HepG2 (cell line): ENCODE measurements around the gene ZNHIT1. TPM values are rescaled to one million over a fixed set of nuclear protein-coding genes. Genes with fewer than 3 reads are reported as not detected.
A peak's percentile ranks its signal among the peaks of the same experiment; 100 is the strongest.

Experiments
- AHR ChIP-seq: IDR thresholded peaks from 2 replicates; pipeline ENCODE4 v1.6.1; 2018; ENCODE audit warnings: missing genetic modification reagents, missing compliant biosample characterization
- ETV5 ChIP-seq: IDR thresholded peaks from 2 replicates; pipeline ENCODE4 v1.6.1; 2018; ENCODE audit warnings: missing biosample characterization, missing genetic modification reagents, inconsistent platforms, borderline replicate concordance
- FOXP1 ChIP-seq, 2 experiments: fragments of 450-650 bp in 1 of 2; IDR thresholded peaks; 2 replicates each; pipeline ENCODE4 v1.6.1; 2017 to 2018; ENCODE audit warnings: antibody characterized with exemption in 1 of 2
- HOXA3 ChIP-seq: sonication (generic); formaldehyde crosslinking; IDR thresholded peaks from 2 replicates; pipeline ENCODE4 v1.5.0; 2020; ENCODE audit warnings: missing genetic modification reagents
- KDM1A ChIP-seq: IDR thresholded peaks from 2 replicates; pipeline ENCODE4 v1.6.1; 2016; ENCODE audit warnings: missing compliant biosample characterization
- KLF12 ChIP-seq: sonication (generic); formaldehyde crosslinking; IDR thresholded peaks from 2 replicates; pipeline ENCODE4 v1.4.0; 2020; ENCODE audit warnings: missing genetic modification reagents, borderline replicate concordance
- POGK ChIP-seq: sonication (generic); formaldehyde crosslinking; conservative IDR thresholded peaks from 2 replicates; pipeline ENCODE4 v1.8.0; 2022; ENCODE audit warnings: mild to moderate bottlenecking, moderate library complexity, missing genetic modification reagents
- POGZ ChIP-seq: sonication (generic); formaldehyde crosslinking; IDR thresholded peaks from 2 replicates; pipeline ENCODE4 v1.4.0; 2020; ENCODE audit warnings: mild to moderate bottlenecking, missing genetic modification reagents
- POLR2G ChIP-seq: fragments of 200-400 bp; formaldehyde crosslinking; IDR thresholded peaks from 2 replicates; pipeline ENCODE4 v1.6.1; 2018; ENCODE audit warnings: mild to moderate bottlenecking, low read depth, low read length, moderate library complexity
- SALL2 ChIP-seq: sonication (generic); formaldehyde crosslinking; IDR thresholded peaks from 2 replicates; pipeline ENCODE4 v1.8.1; 2023; ENCODE audit warnings: mild to moderate bottlenecking, missing genetic modification reagents, inconsistent platforms
- SMC3 ChIP-seq: IDR thresholded peaks from 2 replicates; pipeline ENCODE4 v1.6.1; 2011; ENCODE audit warnings: low read length, improper control_type of control experiment
- SRSF1 ChIP-seq: fragments of 200-400 bp; formaldehyde crosslinking; optimal IDR thresholded peaks from 2 replicates; pipeline ENCODE3; 2017; ENCODE audit warnings: mild to moderate bottlenecking, low read depth, low read length, moderate library complexity
- ZBTB3 ChIP-seq: sonication (generic); formaldehyde crosslinking; IDR thresholded peaks from 2 replicates; pipeline ENCODE4 v1.4.0; 2020; ENCODE audit warnings: low read depth, mild to moderate bottlenecking, moderate library complexity, missing genetic modification reagents, borderline replicate concordance
- ZNF567 ChIP-seq: sonication (generic); formaldehyde crosslinking; IDR thresholded peaks from 2 replicates; pipeline ENCODE4 v1.8.1; 2023; ENCODE audit warnings: mild to moderate bottlenecking, missing genetic modification reagents, borderline replicate concordance
- ZNF678 ChIP-seq: sonication (generic); formaldehyde crosslinking; IDR thresholded peaks from 2 replicates; pipeline ENCODE4 v1.4.0; 2020; ENCODE audit warnings: mild to moderate bottlenecking, missing genetic modification reagents
- ZNF766 ChIP-seq: sonication (generic); formaldehyde crosslinking; IDR thresholded peaks from 2 replicates; pipeline ENCODE4 v1.5.0; 2020; ENCODE audit warnings: missing genetic modification reagents, borderline replicate concordance
- ZNF772 ChIP-seq: sonication (generic); formaldehyde crosslinking; IDR thresholded peaks from 2 replicates; pipeline ENCODE4 v1.5.0; 2020; ENCODE audit warnings: mild to moderate bottlenecking, missing genetic modification reagents
- ZNF780A ChIP-seq: sonication (generic); formaldehyde crosslinking; IDR thresholded peaks from 2 replicates; pipeline ENCODE4 v1.8.0; 2022; ENCODE audit warnings: mild to moderate bottlenecking, missing genetic modification reagents, moderate library complexity
- ZSCAN9 ChIP-seq: IDR thresholded peaks from 2 replicates; pipeline ENCODE4 v1.6.1; 2016; ENCODE audit warnings: borderline replicate concordance
- polyA plus RNA-seq, 8 experiments: library from polyadenylated mRNA; depleted of rRNA in 3 of 8; stranded (reverse) in 7 of 8; unstranded in 1 of 8; fragments of >200 nt; fragmentation: Illumina TruSeq in 4 of 8; extraction: Trizol in 4 of 8; gene quantifications; 2 replicates each; pipeline versions ENCODE4 v1.2.1 to v1.2.3, GENCODE V29; 2011 to 2016; ENCODE audit warnings: low read depth in 4 of 8, missing spikeins in 1 of 8, mixed read lengths in 1 of 8; ENCODE audit not compliant: insufficient read depth in 1 of 8
- total RNA-seq, 5 experiments: library from RNA; depleted of rRNA; stranded (reverse); fragments of >200 nt; fragmentation: Illumina TruSeq; extraction: Trizol; gene quantifications; 2 replicates each; pipeline ENCODE4 v1.2.3, GENCODE V29; 2016; ENCODE audit warnings: low read depth in 1 of 5
- TF ChIP-seq, protein P1 (sequence below): sonication (generic); formaldehyde crosslinking; IDR thresholded peaks from 2 replicates; pipeline ENCODE4 v1.5.0; 2020; ENCODE audit warnings: missing genetic modification reagents
- TF ChIP-seq, protein P2 (sequence below): IDR thresholded peaks from 2 replicates; pipeline ENCODE4 v1.6.1; 2016; ENCODE audit warnings: missing genetic modification reagents, missing compliant biosample characterization
- TF ChIP-seq, protein P3 (sequence below): sonication (generic); formaldehyde crosslinking; IDR thresholded peaks from 2 replicates; pipeline ENCODE4 v1.8.0; 2022; ENCODE audit warnings: missing genetic modification reagents, mild to moderate bottlenecking, moderate library complexity, borderline replicate concordance
- TF ChIP-seq, protein P4 (sequence below): IDR thresholded peaks from 2 replicates; pipeline ENCODE4 v1.6.1; 2018; ENCODE audit warnings: missing genetic modification reagents, mild to moderate bottlenecking, missing compliant biosample characterization

The ZNHIT1 gene
- total and polyA plus RNA-seq, 2 of the 13 experiments (the other 11 are each of a cell fraction or from before 2014, with no cell fraction given): 32.5 to 64.5 TPM

- peak; percentile 95 for TF ChIP-seq KLF12 (CRISPR knock-in tag)
- TF ChIP-seq SRSF1: peak; percentile 45
- TF ChIP-seq ZNF678 (CRISPR knock-in tag): 0 out of 2 replicates have a peak, but pooled peaks have one; percentile 34
- 0 out of 2 replicates have a peak, but pooled peaks have one; percentile 10 for TF ChIP-seq POGZ
- TF ChIP-seq, protein P1, sequence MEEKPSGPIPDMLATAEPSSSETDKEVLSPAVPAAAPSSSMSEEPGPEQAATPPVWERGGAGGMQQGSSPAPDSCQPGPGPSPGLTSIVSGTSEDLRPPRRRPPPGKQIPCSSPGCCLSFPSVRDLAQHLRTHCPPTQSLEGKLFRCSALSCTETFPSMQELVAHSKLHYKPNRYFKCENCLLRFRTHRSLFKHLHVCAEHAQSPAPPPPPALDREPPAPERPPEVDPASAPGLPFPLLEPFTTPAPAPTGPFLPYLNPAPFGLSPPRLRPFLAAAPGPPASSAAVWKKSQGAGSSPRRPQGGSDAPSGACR (CRISPR knock-in tag): 0 out of 2 replicates have a peak, but pooled peaks have one; percentile 28
- TF ChIP-seq POLR2G: peak; percentile 95
- TF ChIP-seq, protein P2, sequence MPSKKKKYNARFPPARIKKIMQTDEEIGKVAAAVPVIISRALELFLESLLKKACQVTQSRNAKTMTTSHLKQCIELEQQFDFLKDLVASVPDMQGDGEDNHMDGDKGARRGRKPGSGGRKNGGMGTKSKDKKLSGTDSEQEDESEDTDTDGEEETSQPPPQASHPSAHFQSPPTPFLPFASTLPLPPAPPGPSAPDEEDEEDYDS (CRISPR knock-in tag): peak; percentile 89
- peak; percentile 43; the same call in 1 of the 2 replicates for TF ChIP-seq FOXP1 (IDR thresholded peaks at IDR 0.05)
- TF ChIP-seq FOXP1 (CRISPR knock-in tag; IDR thresholded peaks at IDR 0.05): peak; percentile 65
- TF ChIP-seq ZNF780A: 0 out of 2 replicates have a peak, but pooled peaks have one; percentile 53
- 0 out of 2 replicates have a peak, but pooled peaks have one; percentile 16 for TF ChIP-seq SALL2 (CRISPR knock-in tag)
- peak; percentile 78; the same call in 1 of the 2 replicates for TF ChIP-seq POGK (CRISPR knock-in tag)
- TF ChIP-seq, protein P3, sequence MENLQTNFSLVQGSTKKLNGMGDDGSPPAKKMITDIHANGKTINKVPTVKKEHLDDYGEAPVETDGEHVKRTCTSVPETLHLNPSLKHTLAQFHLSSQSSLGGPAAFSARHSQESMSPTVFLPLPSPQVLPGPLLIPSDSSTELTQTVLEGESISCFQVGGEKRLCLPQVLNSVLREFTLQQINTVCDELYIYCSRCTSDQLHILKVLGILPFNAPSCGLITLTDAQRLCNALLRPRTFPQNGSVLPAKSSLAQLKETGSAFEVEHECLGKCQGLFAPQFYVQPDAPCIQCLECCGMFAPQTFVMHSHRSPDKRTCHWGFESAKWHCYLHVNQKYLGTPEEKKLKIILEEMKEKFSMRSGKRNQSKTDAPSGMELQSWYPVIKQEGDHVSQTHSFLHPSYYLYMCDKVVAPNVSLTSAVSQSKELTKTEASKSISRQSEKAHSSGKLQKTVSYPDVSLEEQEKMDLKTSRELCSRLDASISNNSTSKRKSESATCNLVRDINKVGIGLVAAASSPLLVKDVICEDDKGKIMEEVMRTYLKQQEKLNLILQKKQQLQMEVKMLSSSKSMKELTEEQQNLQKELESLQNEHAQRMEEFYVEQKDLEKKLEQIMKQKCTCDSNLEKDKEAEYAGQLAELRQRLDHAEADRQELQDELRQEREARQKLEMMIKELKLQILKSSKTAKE (CRISPR knock-in tag): peak; percentile 95
- peak; percentile 81 for TF ChIP-seq HOXA3 (CRISPR knock-in tag)
- TF ChIP-seq AHR (CRISPR knock-in tag): 0 out of 2 replicates have a peak, but pooled peaks have one; percentile 42
- TF ChIP-seq, protein P4, sequence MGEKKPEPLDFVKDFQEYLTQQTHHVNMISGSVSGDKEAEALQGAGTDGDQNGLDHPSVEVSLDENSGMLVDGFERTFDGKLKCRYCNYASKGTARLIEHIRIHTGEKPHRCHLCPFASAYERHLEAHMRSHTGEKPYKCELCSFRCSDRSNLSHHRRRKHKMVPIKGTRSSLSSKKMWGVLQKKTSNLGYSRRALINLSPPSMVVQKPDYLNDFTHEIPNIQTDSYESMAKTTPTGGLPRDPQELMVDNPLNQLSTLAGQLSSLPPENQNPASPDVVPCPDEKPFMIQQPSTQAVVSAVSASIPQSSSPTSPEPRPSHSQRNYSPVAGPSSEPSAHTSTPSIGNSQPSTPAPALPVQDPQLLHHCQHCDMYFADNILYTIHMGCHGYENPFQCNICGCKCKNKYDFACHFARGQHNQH (CRISPR knock-in tag): peak; percentile 87; the same call in 1 of the 2 replicates
- 0 out of 2 replicates have a peak, but pooled peaks have one; percentile 52 for TF ChIP-seq ZNF766 (CRISPR knock-in tag)
- peak; percentile 95 for TF ChIP-seq ETV5 (CRISPR knock-in tag)
- TF ChIP-seq SMC3: peak; percentile 6; the same call in 1 of the 2 replicates
- no peak for TF ChIP-seq KDM1A (CRISPR knock-in tag)
- TF ChIP-seq ZNF567 (CRISPR knock-in tag): peak; percentile 35; the same call in 1 of the 2 replicates
- no peak for TF ChIP-seq ZSCAN9
- no peak for TF ChIP-seq ZBTB3 (CRISPR knock-in tag)
- peak; percentile 73; the same call in 1 of the 2 replicates for TF ChIP-seq ZNF772 (CRISPR knock-in tag)
Measured at GRCh38 chr7:101200862-101201599, 16.9 kb upstream of the ZNHIT1 start, which contains the start of gene MOGAT3 (continued).
